HepG2 (cell line): Measurements from ENCODE around the gene GNG12. TPM values are rescaled to one million over a fixed set of nuclear protein-coding genes. Genes with fewer than 3 reads are reported as not detected.

Experiments used
- ELF3 ChIP-seq: IDR thresholded peaks from 2 replicates; pipeline ENCODE4 v1.6.1; 2016; ENCODE audit warnings: missing genetic modification reagents, missing compliant biosample characterization
- ISX ChIP-seq: sonication (generic); formaldehyde crosslinking; conservative IDR thresholded peaks from 2 replicates; pipeline ENCODE4 v1.5.0; 2020; ENCODE audit warnings: missing genetic modification reagents
- POLR2A ChIP-seq, 2 experiments: IDR thresholded peaks; 2 replicates each; pipeline ENCODE4 v1.6.1; 2011; ENCODE audit warnings: low read depth in 2 of 2, low read length in 2 of 2, mild to moderate bottlenecking in 1 of 2, moderate library complexity in 1 of 2; ENCODE audit not compliant: insufficient read depth in 1 of 2
- RFX5 ChIP-seq: IDR thresholded peaks from 2 replicates; pipeline ENCODE4 v1.6.1; 2011; ENCODE audit warnings: low read depth, low read length, improper control_type of control experiment
- RXRA ChIP-seq: sonication (generic); formaldehyde crosslinking; IDR thresholded peaks from 2 replicates; pipeline ENCODE4 v1.5.1; 2020; ENCODE audit warnings: missing genetic modification reagents
- RXRB ChIP-seq: IDR thresholded peaks from 2 replicates; pipeline ENCODE4 v1.6.1; 2016; ENCODE audit warnings: borderline replicate concordance, missing genetic modification reagents, missing compliant biosample characterization
- SNAPC2 ChIP-seq: sonication (generic); formaldehyde crosslinking; IDR thresholded peaks from 2 replicates; pipeline ENCODE4 v1.8.1; 2022; ENCODE audit warnings: mild to moderate bottlenecking, missing genetic modification reagents
- SSRP1 ChIP-seq: IDR thresholded peaks from 2 replicates; pipeline ENCODE4 v1.6.1; 2016; ENCODE audit warnings: control low read depth
- SYNCRIP ChIP-seq: fragments of 200-400 bp; formaldehyde crosslinking; IDR thresholded peaks from 2 replicates; pipeline ENCODE4 v1.6.1; 2018; ENCODE audit warnings: mild to moderate bottlenecking, low read depth, low read length; ENCODE audit not compliant: insufficient read depth
- THAP11 ChIP-seq: IDR thresholded peaks from 2 replicates; pipeline ENCODE4 v1.6.1; 2016; ENCODE audit warnings: missing biosample characterization, missing genetic modification reagents
- ZNF331 ChIP-seq: sonication (generic); formaldehyde crosslinking; IDR thresholded peaks from 2 replicates; pipeline ENCODE4 v1.4.0; 2020; ENCODE audit warnings: missing genetic modification reagents
- ZNF557 ChIP-seq: sonication (generic); formaldehyde crosslinking; IDR thresholded peaks from 2 replicates; pipeline ENCODE4 v1.4.0; 2020; ENCODE audit warnings: missing genetic modification reagents
- ZNF598 ChIP-seq: sonication (generic); formaldehyde crosslinking; IDR thresholded peaks from 2 replicates; pipeline ENCODE4 v1.5.1; 2020; ENCODE audit warnings: mild to moderate bottlenecking, missing genetic modification reagents, borderline replicate concordance
- ZNF891 ChIP-seq: sonication (generic); formaldehyde crosslinking; IDR thresholded peaks from 2 replicates; pipeline ENCODE4 v1.5.0; 2020; ENCODE audit warnings: mild to moderate bottlenecking, missing genetic modification reagents
- ZSCAN29 ChIP-seq: sonication (generic); formaldehyde crosslinking; conservative IDR thresholded peaks from 2 replicates; pipeline ENCODE4 v1.4.0; 2020; ENCODE audit warnings: mild to moderate bottlenecking, missing genetic modification reagents
- polyA plus RNA-seq, 8 experiments: library from polyadenylated mRNA; depleted of rRNA in 3 of 8; stranded (reverse) in 7 of 8; unstranded in 1 of 8; fragments of >200 nt; fragmentation: Illumina TruSeq in 4 of 8; extraction: Trizol in 4 of 8; gene quantifications; 2 replicates each; pipeline versions ENCODE4 v1.2.1 to v1.2.3, GENCODE V29; 2011 to 2016; ENCODE audit warnings: low read depth in 4 of 8, missing spikeins in 1 of 8, mixed read lengths in 1 of 8; ENCODE audit not compliant: insufficient read depth in 1 of 8
- total RNA-seq, 5 experiments: library from RNA; depleted of rRNA; stranded (reverse); fragments of >200 nt; fragmentation: Illumina TruSeq; extraction: Trizol; gene quantifications; 2 replicates each; pipeline ENCODE4 v1.2.3, GENCODE V29; 2016; ENCODE audit warnings: low read depth in 1 of 5
- TF ChIP-seq, protein P1 (sequence below): IDR thresholded peaks from 2 replicates; pipeline ENCODE4 v1.6.1; 2016; ENCODE audit warnings: low read depth, borderline replicate concordance
- TF ChIP-seq, protein P2 (sequence below): sonication (generic); formaldehyde crosslinking; IDR thresholded peaks from 2 replicates; pipeline ENCODE4 v1.4.0; 2020; ENCODE audit warnings: missing genetic modification reagents, borderline replicate concordance
- TF ChIP-seq, protein P3 (sequence below): sonication (generic); formaldehyde crosslinking; IDR thresholded peaks from 2 replicates; pipeline ENCODE4 v1.5.0; 2020; ENCODE audit warnings: mild to moderate bottlenecking, missing genetic modification reagents, borderline replicate concordance
- TF ChIP-seq, protein P4 (sequence below), 2 experiments: sonication (generic) in 1 of 2; formaldehyde crosslinking in 1 of 2; IDR thresholded peaks; 2 replicates each; pipeline versions ENCODE4 v1.4.0 to v1.6.1; 2018 to 2020; ENCODE audit warnings: missing genetic modification reagents in 2 of 2, borderline replicate concordance in 1 of 2, low read depth in 1 of 2, mild to moderate bottlenecking in 1 of 2, missing biosample characterization in 1 of 2

Gene GNG12
- total and polyA plus RNA-seq, 2 of the 13 experiments (the other 11 are each of a cell fraction or from before 2014, with no cell fraction given): 0.11 TPM

DNA sequence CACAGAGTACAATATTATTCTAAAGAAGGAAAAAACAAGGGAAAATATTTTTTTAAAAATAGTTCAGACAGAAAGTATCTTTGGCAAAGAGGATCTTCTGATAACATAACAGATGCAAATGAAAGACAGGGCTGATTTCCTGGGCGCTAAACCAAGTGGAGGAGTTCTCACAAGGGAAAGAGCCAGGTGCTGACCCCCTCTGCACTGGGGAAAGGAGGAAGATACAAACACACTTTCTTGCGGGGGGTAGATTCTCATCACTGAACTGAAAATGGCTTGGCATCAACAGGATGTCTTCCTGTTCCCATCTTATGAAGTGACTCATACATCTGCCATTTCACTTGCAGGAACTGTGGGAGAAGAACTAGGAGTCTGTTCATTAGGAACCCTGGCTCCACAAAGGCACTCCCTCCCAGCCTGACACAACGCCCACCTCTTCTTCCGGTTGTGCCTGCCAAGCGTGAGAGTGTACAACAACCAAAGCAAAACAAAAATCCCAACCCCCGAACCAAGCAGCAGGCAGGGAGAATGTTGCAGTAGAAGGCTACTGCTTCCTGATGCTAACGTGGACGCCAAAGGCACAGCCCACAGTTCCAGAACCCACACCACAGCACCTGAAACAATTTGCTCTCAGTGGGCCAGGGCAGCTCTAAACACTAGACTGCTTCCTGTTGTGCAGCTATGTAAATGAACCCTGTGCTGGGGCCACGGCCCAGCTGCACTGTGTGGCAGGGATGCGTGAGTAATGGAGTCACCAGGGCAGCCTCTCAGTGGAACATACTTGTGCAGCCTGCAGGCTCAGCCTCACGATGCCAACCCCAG, 97.2 kb downstream of the GNG12 start (continued):
- TF ChIP-seq THAP11 (peak; percentile 5; the same call in 1 of the 2 replicates), ZNF598 (CRISPR knock-in tag) (peak; percentile 69; the same call in 1 of the 2 replicates), ZSCAN29 (CRISPR knock-in tag) (no peak), SYNCRIP (no peak), ZNF891 (CRISPR knock-in tag) (peak; percentile 71; the same call in 1 of the 2 replicates), RFX5 (no peak), RXRB (CRISPR knock-in tag) (0 out of 2 replicates have a peak, but pooled peaks have one; percentile 18), SSRP1 (CRISPR knock-in tag) (0 out of 2 replicates have a peak, but pooled peaks have one; percentile 67), SNAPC2 (CRISPR knock-in tag) (no peak), ELF3 (CRISPR knock-in tag) (peak; percentile 70), POLR2A (IDR thresholded peaks at IDR 0.05; ENCODE audit: insufficient read depth in 1 of 2, low read depth in 2 of 2, low read length in 2 of 2) (0 out of 4 replicates have a peak, but pooled peaks of 1 of the 2 experiments have one; percentile 34), RXRA (peak; percentile 46; the same call in 1 of the 2 replicates), ZNF557 (CRISPR knock-in tag) (peak; percentile 72; the same call in 1 of the 2 replicates), ZNF331 (CRISPR knock-in tag) (peak; percentile 38; the same call in 1 of the 2 replicates), ISX (CRISPR knock-in tag) (no peak)
- TF ChIP-seq, protein P1, sequence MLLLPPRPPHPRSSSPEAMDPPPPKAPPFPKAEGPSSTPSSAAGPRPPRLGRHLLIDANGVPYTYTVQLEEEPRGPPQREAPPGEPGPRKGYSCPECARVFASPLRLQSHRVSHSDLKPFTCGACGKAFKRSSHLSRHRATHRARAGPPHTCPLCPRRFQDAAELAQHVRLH (CRISPR knock-in tag): 0 out of 2 replicates have a peak, but pooled peaks have one; percentile 35
- TF ChIP-seq, protein P2, sequence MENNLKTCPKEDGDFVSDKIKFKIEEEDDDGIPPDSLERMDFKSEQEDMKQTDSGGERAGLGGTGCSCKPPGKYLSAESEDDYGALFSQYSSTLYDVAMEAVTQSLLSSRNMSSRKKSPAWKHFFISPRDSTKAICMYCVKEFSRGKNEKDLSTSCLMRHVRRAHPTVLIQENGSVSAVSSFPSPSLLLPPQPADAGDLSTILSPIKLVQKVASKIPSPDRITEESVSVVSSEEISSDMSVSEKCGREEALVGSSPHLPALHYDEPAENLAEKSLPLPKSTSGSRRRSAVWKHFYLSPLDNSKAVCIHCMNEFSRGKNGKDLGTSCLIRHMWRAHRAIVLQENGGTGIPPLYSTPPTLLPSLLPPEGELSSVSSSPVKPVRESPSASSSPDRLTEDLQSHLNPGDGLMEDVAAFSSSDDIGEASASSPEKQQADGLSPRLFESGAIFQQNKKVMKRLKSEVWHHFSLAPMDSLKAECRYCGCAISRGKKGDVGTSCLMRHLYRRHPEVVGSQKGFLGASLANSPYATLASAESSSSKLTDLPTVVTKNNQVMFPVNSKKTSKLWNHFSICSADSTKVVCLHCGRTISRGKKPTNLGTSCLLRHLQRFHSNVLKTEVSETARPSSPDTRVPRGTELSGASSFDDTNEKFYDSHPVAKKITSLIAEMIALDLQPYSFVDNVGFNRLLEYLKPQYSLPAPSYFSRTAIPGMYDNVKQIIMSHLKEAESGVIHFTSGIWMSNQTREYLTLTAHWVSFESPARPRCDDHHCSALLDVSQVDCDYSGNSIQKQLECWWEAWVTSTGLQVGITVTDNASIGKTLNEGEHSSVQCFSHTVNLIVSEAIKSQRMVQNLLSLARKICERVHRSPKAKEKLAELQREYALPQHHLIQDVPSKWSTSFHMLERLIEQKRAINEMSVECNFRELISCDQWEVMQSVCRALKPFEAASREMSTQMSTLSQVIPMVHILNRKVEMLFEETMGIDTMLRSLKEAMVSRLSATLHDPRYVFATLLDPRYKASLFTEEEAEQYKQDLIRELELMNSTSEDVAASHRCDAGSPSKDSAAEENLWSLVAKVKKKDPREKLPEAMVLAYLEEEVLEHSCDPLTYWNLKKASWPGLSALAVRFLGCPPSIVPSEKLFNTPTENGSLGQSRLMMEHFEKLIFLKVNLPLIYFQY: 0 out of 2 replicates have a peak, but pooled peaks have one; percentile 20
- TF ChIP-seq, protein P3, sequence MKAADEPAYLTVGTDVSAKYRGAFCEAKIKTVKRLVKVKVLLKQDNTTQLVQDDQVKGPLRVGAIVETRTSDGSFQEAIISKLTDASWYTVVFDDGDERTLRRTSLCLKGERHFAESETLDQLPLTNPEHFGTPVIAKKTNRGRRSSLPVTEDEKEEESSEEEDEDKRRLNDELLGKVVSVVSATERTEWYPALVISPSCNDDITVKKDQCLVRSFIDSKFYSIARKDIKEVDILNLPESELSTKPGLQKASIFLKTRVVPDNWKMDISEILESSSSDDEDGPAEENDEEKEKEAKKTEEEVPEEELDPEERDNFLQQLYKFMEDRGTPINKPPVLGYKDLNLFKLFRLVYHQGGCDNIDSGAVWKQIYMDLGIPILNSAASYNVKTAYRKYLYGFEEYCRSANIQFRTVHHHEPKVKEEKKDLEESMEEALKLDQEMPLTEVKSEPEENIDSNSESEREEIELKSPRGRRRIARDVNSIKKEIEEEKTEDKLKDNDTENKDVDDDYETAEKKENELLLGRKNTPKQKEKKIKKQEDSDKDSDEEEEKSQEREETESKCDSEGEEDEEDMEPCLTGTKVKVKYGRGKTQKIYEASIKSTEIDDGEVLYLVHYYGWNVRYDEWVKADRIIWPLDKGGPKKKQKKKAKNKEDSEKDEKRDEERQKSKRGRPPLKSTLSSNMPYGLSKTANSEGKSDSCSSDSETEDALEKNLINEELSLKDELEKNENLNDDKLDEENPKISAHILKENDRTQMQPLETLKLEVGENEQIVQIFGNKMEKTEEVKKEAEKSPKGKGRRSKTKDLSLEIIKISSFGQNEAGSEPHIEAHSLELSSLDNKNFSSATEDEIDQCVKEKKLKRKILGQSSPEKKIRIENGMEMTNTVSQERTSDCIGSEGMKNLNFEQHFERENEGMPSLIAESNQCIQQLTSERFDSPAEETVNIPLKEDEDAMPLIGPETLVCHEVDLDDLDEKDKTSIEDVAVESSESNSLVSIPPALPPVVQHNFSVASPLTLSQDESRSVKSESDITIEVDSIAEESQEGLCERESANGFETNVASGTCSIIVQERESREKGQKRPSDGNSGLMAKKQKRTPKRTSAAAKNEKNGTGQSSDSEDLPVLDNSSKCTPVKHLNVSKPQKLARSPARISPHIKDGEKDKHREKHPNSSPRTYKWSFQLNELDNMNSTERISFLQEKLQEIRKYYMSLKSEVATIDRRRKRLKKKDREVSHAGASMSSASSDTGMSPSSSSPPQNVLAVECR (CRISPR knock-in tag): peak; percentile 34; the same call in 1 of the 2 replicates
- TF ChIP-seq, protein P4, sequence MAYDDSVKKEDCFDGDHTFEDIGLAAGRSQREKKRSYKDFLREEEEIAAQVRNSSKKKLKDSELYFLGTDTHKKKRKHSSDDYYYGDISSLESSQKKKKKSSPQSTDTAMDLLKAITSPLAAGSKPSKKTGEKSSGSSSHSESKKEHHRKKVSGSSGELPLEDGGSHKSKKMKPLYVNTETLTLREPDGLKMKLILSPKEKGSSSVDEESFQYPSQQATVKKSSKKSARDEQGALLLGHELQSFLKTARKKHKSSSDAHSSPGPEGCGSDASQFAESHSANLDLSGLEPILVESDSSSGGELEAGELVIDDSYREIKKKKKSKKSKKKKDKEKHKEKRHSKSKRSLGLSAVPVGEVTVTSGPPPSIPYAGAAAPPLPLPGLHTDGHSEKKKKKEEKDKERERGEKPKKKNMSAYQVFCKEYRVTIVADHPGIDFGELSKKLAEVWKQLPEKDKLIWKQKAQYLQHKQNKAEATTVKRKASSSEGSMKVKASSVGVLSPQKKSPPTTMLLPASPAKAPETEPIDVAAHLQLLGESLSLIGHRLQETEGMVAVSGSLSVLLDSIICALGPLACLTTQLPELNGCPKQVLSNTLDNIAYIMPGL (CRISPR knock-in tag; IDR thresholded peaks at IDR 0.05; ENCODE audit: borderline replicate concordance in 1 of 2, low read depth in 1 of 2): peak; percentile 26 to 34; a peak in 2 of 4 replicates
